ENCODE data around the gene POU4F2. TPM values are rescaled to one million over a fixed set of nuclear protein-coding genes. Genes with fewer than 3 reads are reported as not detected.

Gene POU4F2
- total and polyA plus RNA-seq, 2 donors (not counting 3 experiments of a cell fraction or from before 2014, with no cell fraction given), result not detected

- intact Hi-C loops (cut with micrococcal nuclease), result no loop called here
- TF ChIP-seq EZH2 (IDR thresholded peaks at IDR 0.05; ENCODE audit: borderline replicate concordance, low read depth, low read length, severe bottlenecking), result no peak
- no peak for TF ChIP-seq MYC (IDR thresholded peaks at IDR 0.05; ENCODE audit: low read depth, low read length)
- no peak for TF ChIP-seq GATA2 (IDR thresholded peaks at IDR 0.05; ENCODE audit: insufficient read depth, insufficient read length, low read depth, low read length)
- TF ChIP-seq MAX (IDR thresholded peaks at IDR 0.05; ENCODE audit: insufficient read depth, insufficient read length), result no peak
- no peak for TF ChIP-seq JUN (IDR thresholded peaks at IDR 0.05; ENCODE audit: borderline replicate concordance, insufficient read depth, insufficient read length, low read depth)
- no peak for TF ChIP-seq FOS (IDR thresholded peaks at IDR 0.05; ENCODE audit: borderline replicate concordance, insufficient read depth, low read length)
- TF ChIP-seq POLR2AphosphoS5 (IDR thresholded peaks at IDR 0.05; ENCODE audit: insufficient read depth, low read depth, low read length), result no peak
- TF ChIP-seq POLR2A (IDR thresholded peaks at IDR 0.05; ENCODE audit: low read depth, low read length), result no peak
- TF ChIP-seq CTCF (IDR thresholded peaks at IDR 0.05; ENCODE audit: extremely low read depth in 1 of 2, insufficient read depth in 1 of 2, low read depth in 1 of 2, low read length in 2 of 2), result no peak
- no peaks in the 10 kb centered on the region for H3K9me1 ChIP-seq (replicated peaks; ENCODE audit: control insufficient read depth, extremely low read depth, insufficient read depth, low read length)
Measured at GRCh38 chr4:146674829-146675570, 36.3 kb downstream of the POU4F2 start.

More at GRCh38 chr4:146674829-146675570, 36.3 kb downstream of the POU4F2 start:
- Histone ChIP-seq H3K4me2 (ENCODE audit: insufficient read depth, low read length) (no peak overlapping the region), H3K9me3 (replicated peaks; ENCODE audit: control insufficient read depth, insufficient read depth, low read length) (no peaks in the 10 kb centered on the region), H3K4me3 (replicated peaks in 1 of 3; ENCODE audit: insufficient read depth in 1 of 3, low read depth in 1 of 3, low read length in 3 of 3) (no peak overlapping the region), H4K20me1 (replicated peaks; ENCODE audit: control insufficient read depth, extremely low read depth, insufficient read depth, low read length) (no peaks in the 10 kb centered on the region), H3K36me3 (ENCODE audit: control insufficient read depth in 2 of 2, extremely low read depth in 1 of 2, insufficient read depth in 2 of 2, low read length in 2 of 2) (no peaks in the 10 kb centered on the region), H3K4me1 (ENCODE audit: control insufficient read depth, extremely low read depth, insufficient read depth, low read length) (no peaks in the 10 kb centered on the region), H3K9ac (replicated peaks; ENCODE audit: extremely low read depth, insufficient read depth, low read length) (no peak overlapping the region), H3K27ac (ENCODE audit: insufficient read depth, low read depth, low read length) (no peak overlapping the region), H3K27me3 (ENCODE audit: control insufficient read depth in 2 of 2, insufficient read depth in 2 of 2, low read length in 2 of 2) (no peaks in the 10 kb centered on the region), H2AFZ (ENCODE audit: low read depth, low read length) (no peak overlapping the region), H3K79me2 (ENCODE audit: control insufficient read depth, insufficient read depth, low read length) (no peaks in the 10 kb centered on the region)
- no peak for DNase-seq (ENCODE audit: low read depth, low spot score)
- no peak for FAIRE-seq
- dilution Hi-C loops (cut with MboI; ENCODE audit: extremely low pct_ligation_motif_present, low sequenced_read_pairs), result no loop called here
- ChIA-PET CTCF (no interaction called here), POLR2A (no interaction called here)
- BruUV-seq (replicated peaks), result no TSS peak

Other genes with a start within 250 kb of the POU4F2 start
- 20.2 and 20.4 TPM in 2 replicates for gene SLC10A7, start 117.0 kb upstream of the POU4F2 start, total RNA-seq
- gene SLC10A7, start 117.0 kb upstream of the POU4F2 start, polyA plus RNA-seq, result 10.3 and 13.6 TPM in 2 replicates